K562 (cell line): ENCODE data around the gene TBATA. TPM values are rescaled to one million over a fixed set of nuclear protein-coding genes. Genes with fewer than 3 reads are reported as not detected.

Source experiments
- ATAC-seq: fragments of 200-7000 bp; cut with Tn5 transposase; 3 replicates; pipeline ENCODE4 v1.9.1; 2020; ENCODE audit warnings: moderate library complexity
- BruUV-seq: library from RNA; stranded (reverse); fragments of 400-500 nt; replicated peaks from 2 replicates; lab custom pipeline; 2021; lab: Mats Ljungman, UMichigan
- CTCF ChIA-PET: fragments of 300-600 bp; formaldehyde crosslinking; extraction: SDS; loops from one replicate; lab custom pipeline; 2021; ENCODE audit warnings: low intra/inter-chr PET ratio; lab: Yijun Ruan, JAX
- POLR2A ChIA-PET: fragments of 300-600, 350-650 bp; sonication (Branson Sonifier 250); formaldehyde crosslinking; extraction: SDS; loops from one replicate; lab custom pipeline; 2021; ENCODE audit warnings: antibody characterized with exemption, inconsistent platforms; lab: Yijun Ruan, JAX
- DNase-seq, 4 experiments: peaks; one replicate each; pipeline versions ENCODE4 v3.0.0 to v3.0.0-alpha.2; 2011 to 2018; ENCODE audit warnings: low spot score in 3 of 4, mixed read lengths in 3 of 4; ENCODE audit errors: extremely low read depth in 1 of 4
- FAIRE-seq: peaks from 2 replicates; lab custom pipeline; 2011; peaks lifted over from hg19 to GRCh38; lab: Jason Lieb, UNC
- H2AFZ ChIP-seq: 2 replicates; pipeline ENCODE4 v1.6.0; 2011; ENCODE audit warnings: low read depth, low read length, control low read depth, inconsistent platforms
- H3K27ac ChIP-seq: fragments of 200-600 bp; 3 replicates; pipeline ENCODE4 v1.8.0; 2011; ENCODE audit warnings: low read depth, mild to moderate bottlenecking, control low read depth, inconsistent platforms, low read length, moderate library complexity, mixed read lengths; ENCODE audit errors: extremely low read depth
- H3K27me3 ChIP-seq, 2 experiments: fragments of 300-600 bp in 1 of 2; 2 replicates in 1 of 2; 3 replicates in 1 of 2; pipeline versions ENCODE4 v1.6.0 to v1.8.0; 2011; ENCODE audit warnings: inconsistent platforms in 2 of 2, low read length in 2 of 2, mild to moderate bottlenecking in 1 of 2, mixed read lengths in 1 of 2, moderate library complexity in 1 of 2; ENCODE audit not compliant: control insufficient read depth in 2 of 2, insufficient read depth in 2 of 2
- H3K36me3 ChIP-seq: fragments of 300-600 bp; 3 replicates; pipeline ENCODE4 v1.8.0; 2011; ENCODE audit warnings: mild to moderate bottlenecking, low read length, inconsistent platforms; ENCODE audit not compliant: control insufficient read depth, insufficient read depth
- H3K4me1 ChIP-seq, 2 experiments: fragments of 200-600 bp in 1 of 2; replicated peaks in 1 of 2; 2 replicates in 1 of 2; 3 replicates in 1 of 2; pipeline versions ENCODE4 v1.5.1 to v1.8.0; 2011; ENCODE audit warnings: inconsistent platforms in 2 of 2, low read length in 2 of 2, mild to moderate bottlenecking in 1 of 2, mixed read lengths in 1 of 2, moderate library complexity in 1 of 2; ENCODE audit not compliant: control insufficient read depth in 2 of 2, insufficient read depth in 2 of 2
- H3K4me2 ChIP-seq: 2 replicates; pipeline ENCODE4 v1.6.1; 2011; ENCODE audit warnings: low read length, control low read depth, inconsistent platforms, mixed read lengths; ENCODE audit not compliant: insufficient read depth
- H3K4me3 ChIP-seq: fragments of 200-600 bp; sonication (generic), shearing (Covaris generic); 2 replicates; pipeline ENCODE4 v1.5.1; 2016; ENCODE audit warnings: control low read depth, inconsistent platforms
- H3K79me2 ChIP-seq: fragments of 200-600 bp; 3 replicates; pipeline ENCODE4 v1.8.0; 2011; ENCODE audit warnings: low read length, inconsistent platforms; ENCODE audit not compliant: control insufficient read depth, insufficient read depth
- H3K9ac ChIP-seq, 2 experiments: 2 replicates each; pipeline versions ENCODE4 v1.6.0 to v1.6.1; 2011; ENCODE audit warnings: low read depth in 2 of 2, low read length in 2 of 2, control low read depth in 1 of 2, inconsistent platforms in 1 of 2, mild to moderate bottlenecking in 1 of 2, mixed read lengths in 1 of 2; ENCODE audit not compliant: insufficient read depth in 1 of 2
- H3K9me1 ChIP-seq: one replicate; pipeline ENCODE4 v1.6.0; 2011; ENCODE audit warnings: inconsistent platforms, mild to moderate bottlenecking, low read length, moderate library complexity; ENCODE audit not compliant: control insufficient read depth, insufficient read depth
- H3K9me3 ChIP-seq: replicated peaks from 2 replicates; pipeline ENCODE4 v1.5.1; 2011; ENCODE audit warnings: low read depth, low read length, inconsistent platforms; ENCODE audit not compliant: control insufficient read depth, insufficient read depth
- H4K20me1 ChIP-seq: replicated peaks from 2 replicates; pipeline ENCODE4 v1.6.1; 2011; ENCODE audit warnings: low read length, inconsistent platforms, mixed read lengths; ENCODE audit not compliant: control insufficient read depth, insufficient read depth
- ATF1 ChIP-seq, 2 experiments: fragments of 450-650 bp in 1 of 2; IDR thresholded peaks; 2 replicates each; pipeline ENCODE4 v1.6.1; 2016; ENCODE audit warnings: missing compliant biosample characterization in 1 of 2, missing genetic modification characterization in 1 of 2
- DNMT1 ChIP-seq: fragments of 450-650 bp; IDR thresholded peaks from 2 replicates; pipeline ENCODE4 v1.6.1; 2016; ENCODE audit warnings: antibody characterized with exemption, mild to moderate bottlenecking
- GTF2A2 ChIP-seq: IDR thresholded peaks from 2 replicates; pipeline ENCODE4 v1.6.1; 2016; ENCODE audit warnings: mild to moderate bottlenecking, missing genetic modification characterization, missing compliant biosample characterization
- JUN ChIP-seq, 2 experiments: sonication (generic) in 1 of 2; formaldehyde crosslinking in 1 of 2; IDR thresholded peaks; 2 replicates each; pipeline versions ENCODE4 v1.6.1 to v1.8.0; 2012 to 2022; ENCODE audit warnings: borderline replicate concordance in 2 of 2, mild to moderate bottlenecking in 2 of 2, improper control_type of control experiment in 1 of 2, low read depth in 1 of 2, low read length in 1 of 2, missing genetic modification reagents in 1 of 2
- KAT7 ChIP-seq: sonication (generic); formaldehyde crosslinking; IDR thresholded peaks from 2 replicates; pipeline ENCODE4 v1.8.0; 2022; ENCODE audit warnings: missing genetic modification reagents, mild to moderate bottlenecking, borderline replicate concordance
- LEF1 ChIP-seq: fragments of 450-650 bp; IDR thresholded peaks from 2 replicates; pipeline ENCODE4 v1.6.1; 2016; ENCODE audit warnings: mild to moderate bottlenecking
- MEIS2 ChIP-seq: fragments of 450-650 bp; IDR thresholded peaks from 2 replicates; pipeline ENCODE4 v1.6.1; 2014; ENCODE audit warnings: mild to moderate bottlenecking; ENCODE audit not compliant: partially characterized antibody
- POLR2AphosphoS5 ChIP-seq: IDR thresholded peaks from 2 replicates; pipeline ENCODE4 v1.6.1; 2011; ENCODE audit warnings: mild to moderate bottlenecking, low read depth, low read length, moderate library complexity; ENCODE audit not compliant: control insufficient read depth, insufficient read depth
- PPARD ChIP-seq: fragments of 250-450 bp; sonication (Bioruptor Pico); IDR thresholded peaks from 2 replicates; pipeline ENCODE4 v1.8.0; 2022; ENCODE audit warnings: inconsistent platforms, mild to moderate bottlenecking, moderate library complexity
- SLC30A9 ChIP-seq: fragments of 250-450 bp; sonication (Bioruptor Pico); IDR thresholded peaks from 2 replicates; pipeline ENCODE4 v1.8.0; 2022; ENCODE audit warnings: mild to moderate bottlenecking, moderate library complexity
- SRF ChIP-seq, 2 experiments: fragments of 250-450, 450-650 bp in 1 of 2; sonication (Bioruptor Pico) in 1 of 2; sonication (generic) in 1 of 2; formaldehyde crosslinking; IDR thresholded peaks; 2 replicates each; pipeline versions ENCODE4 v1.5.0 to v1.5.1; 2020 to 2022; ENCODE audit warnings: mild to moderate bottlenecking in 1 of 2, missing genetic modification reagents in 1 of 2
- TRIM24 ChIP-seq, 2 experiments: fragments of 450-650 bp; IDR thresholded peaks; 2 replicates each; pipeline ENCODE4 v1.6.1; 2016
- XRCC5 ChIP-seq: fragments of 200-400 bp; formaldehyde crosslinking; IDR thresholded peaks from 2 replicates; pipeline ENCODE4 v1.6.1; 2017; ENCODE audit warnings: low read depth, mild to moderate bottlenecking, low read length
- ZNF212 ChIP-seq: fragments of 450-650 bp; formaldehyde crosslinking; IDR thresholded peaks from 2 replicates; pipeline ENCODE4 v1.4.0; 2020; ENCODE audit warnings: mild to moderate bottlenecking
- ZNF561 ChIP-seq: fragments of 450-650 bp; formaldehyde crosslinking; conservative IDR thresholded peaks from 2 replicates; pipeline ENCODE4 v1.4.0; 2020; ENCODE audit warnings: mild to moderate bottlenecking, moderate library complexity
- WGBS: fragments of 100-300 bp; shearing (Covaris generic); methylation state at CpG from one replicate; pipeline ENCODE4 v1.1.6; 2016; ENCODE audit warnings: low coverage, mixed read lengths; ENCODE audit not compliant: insufficient coverage; ENCODE audit errors: missing lambda C conversion rate; 5-methylcytosine and 5-hydroxymethylcytosine counted together
- in situ Hi-C: fragments of 300-500 bp; cut with MboI; formaldehyde crosslinking; loops from 4 replicates; pipeline ENCODE4 v1.15.0; 2018; ENCODE audit warnings: inconsistent platforms, mixed read lengths
- intact Hi-C: fragments of 100-400 bp; cut with micrococcal nuclease; formaldehyde crosslinking; loops from 2 replicates; pipeline ENCODE4 v1.14.2; 2022
- polyA plus RNA-seq, 8 experiments: library from polyadenylated mRNA; depleted of rRNA in 4 of 8; stranded (reverse) in 5 of 8; unstranded in 3 of 8; fragments of >200 nt; fragmentation: Nextera tagmentation in 2 of 8; fragmentation: Illumina TruSeq in 1 of 8; extraction: Ambion mirVana in 2 of 8; extraction: Trizol in 1 of 8; gene quantifications; 2 replicates each; pipeline versions ENCODE4 v1.2.1 to v1.2.3, GENCODE V29; 2011 to 2014; ENCODE audit warnings: inconsistent platforms in 1 of 8, missing spikeins in 1 of 8
- total RNA-seq, 7 experiments: library from RNA; depleted of rRNA in 6 of 7; stranded (reverse); fragments of >200 nt in 6 of 7; fragmentation: Illumina TruSeq in 2 of 7; extraction: Trizol in 2 of 7; gene quantifications; 2 replicates each; pipeline versions ENCODE4 v1.2.1 to v1.2.3, GENCODE V29; 2011 to 2021; ENCODE audit warnings: low replicate concordance in 1 of 7
- TF ChIP-seq, protein P1 (sequence below): fragments of 250-450 bp; sonication (Bioruptor Pico); IDR thresholded peaks from 2 replicates; pipeline ENCODE4 v1.8.0; 2021; ENCODE audit warnings: moderate library complexity, mild to moderate bottlenecking, inconsistent platforms

The TBATA gene
- total and polyA plus RNA-seq, 9 of the 15 experiments (the other 6 are each of a cell fraction or from before 2014, with no cell fraction given): not detected

DNA sequence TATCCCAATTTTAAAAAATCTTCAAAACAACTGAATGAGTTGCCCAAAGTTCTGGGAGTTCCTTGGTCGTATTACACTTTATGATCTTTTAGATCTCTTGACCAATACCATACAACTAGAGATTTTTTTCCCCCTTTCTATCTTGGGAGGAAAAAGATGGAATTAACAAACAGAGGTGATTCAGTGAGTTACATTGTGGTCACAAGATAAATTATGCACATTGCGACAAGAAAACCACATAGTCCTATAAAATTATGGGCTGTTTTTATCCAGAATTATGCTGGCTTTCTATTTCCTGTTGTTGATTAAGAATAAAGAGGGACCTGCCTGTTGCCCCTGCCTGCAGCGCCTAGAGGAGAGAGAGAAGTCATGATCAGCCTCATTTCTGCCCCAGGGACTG lies 22.4 kb upstream of the TBATA start:
- in situ Hi-C loops: no loop called here
- no peak for ATAC-seq
- DNase-seq: no peak
- no peaks in the 10 kb centered on the region for H4K20me1 ChIP-seq
- H3K27ac ChIP-seq: no peak overlapping the region
- H3K9ac ChIP-seq: no peak overlapping the region
- H3K4me3 ChIP-seq: no peak overlapping the region
- H3K9me1 ChIP-seq: no peaks in the 10 kb centered on the region
- TF ChIP-seq GTF2A2 (tag) (no peak), LEF1 (no peak), ATF1 (CRISPR knock-in tag; IDR thresholded peaks at IDR 0.05) (no peak), ATF1 (tag; IDR thresholded peaks at IDR 0.05) (no peak), SRF (CRISPR knock-in tag; IDR thresholded peaks at IDR 0.05) (no peak), PPARD (CRISPR knock-in tag) (no peak), MEIS2 (no peak), DNMT1 (no peak)
- TF ChIP-seq, all 486 proteins: peak for 0
- H3K4me1 ChIP-seq: no peaks in the 10 kb centered on the region
- H3K36me3 ChIP-seq: no peaks in the 10 kb centered on the region
- CTCF ChIA-PET: no interaction called here
- no TSS peak for BruUV-seq
- intact Hi-C loops: no loop called here
- 4% methylated on average over 3 of the region's 3 CpGs for WGBS
- no peaks in the 10 kb centered on the region for H3K9me3 ChIP-seq
- peaks cover 0 to 3% of the 10 kb centered on the region in 2 experiments; a peak in 2 of 5 replicates for H3K27me3 ChIP-seq
- H3K79me2 ChIP-seq: no peaks in the 10 kb centered on the region
- no peak for FAIRE-seq
- POLR2A ChIA-PET: no interaction called here
- H3K4me2 ChIP-seq: no peak overlapping the region
- H2AFZ ChIP-seq: no peak overlapping the region

DNA sequence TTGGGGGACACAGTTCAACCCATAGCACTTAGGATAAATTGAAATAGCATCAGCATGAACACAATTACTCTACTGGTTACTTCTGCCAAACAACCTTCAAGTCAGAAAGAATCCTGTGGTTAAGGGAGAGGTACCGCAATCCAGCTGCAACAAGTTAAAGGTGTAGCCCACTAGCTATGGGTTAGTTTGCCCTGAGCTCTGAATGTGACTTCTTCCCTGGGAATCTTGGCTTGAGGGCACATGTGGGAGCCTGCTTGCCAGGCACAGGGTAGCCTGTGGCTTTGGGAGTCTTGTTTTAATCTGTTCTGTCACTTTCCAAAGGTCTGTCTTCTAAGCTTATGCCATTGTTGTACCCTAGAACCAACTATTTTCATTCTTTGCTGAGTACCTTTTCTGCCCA lies 21.7 kb upstream of the TBATA start:
- in situ Hi-C loops (no loop called here), intact Hi-C loops (no loop called here)
- no peak for FAIRE-seq
- Histone ChIP-seq H3K4me2 (no peak overlapping the region), H3K9me1 (no peaks in the 10 kb centered on the region), H3K27ac (no peak overlapping the region), H3K36me3 (no peaks in the 10 kb centered on the region), H3K27me3 (peaks cover 0 to 3% of the 10 kb centered on the region in 2 experiments; a peak in 2 of 5 replicates), H4K20me1 (no peaks in the 10 kb centered on the region), H3K9me3 (no peaks in the 10 kb centered on the region), H3K9ac (no peak overlapping the region), H3K79me2 (no peaks in the 10 kb centered on the region), H3K4me3 (no peak overlapping the region), H3K4me1 (no peaks in the 10 kb centered on the region), H2AFZ (no peak overlapping the region)
- ChIA-PET POLR2A (interaction anchor here (0.7 kb wide), 1 partner anchor 48 kb away, joined by 3 read pairs; no protein-coding TSS in a partner anchor), CTCF (no interaction called here)
- ATAC-seq: no peak
- BruUV-seq: no TSS peak
- DNase-seq: no peak
- WGBS: 29% methylated on average over 1 of the region's 1 CpG
- no peak for TF ChIP-seq ZNF561 (CRISPR knock-in tag)
- TF ChIP-seq, protein P1, sequence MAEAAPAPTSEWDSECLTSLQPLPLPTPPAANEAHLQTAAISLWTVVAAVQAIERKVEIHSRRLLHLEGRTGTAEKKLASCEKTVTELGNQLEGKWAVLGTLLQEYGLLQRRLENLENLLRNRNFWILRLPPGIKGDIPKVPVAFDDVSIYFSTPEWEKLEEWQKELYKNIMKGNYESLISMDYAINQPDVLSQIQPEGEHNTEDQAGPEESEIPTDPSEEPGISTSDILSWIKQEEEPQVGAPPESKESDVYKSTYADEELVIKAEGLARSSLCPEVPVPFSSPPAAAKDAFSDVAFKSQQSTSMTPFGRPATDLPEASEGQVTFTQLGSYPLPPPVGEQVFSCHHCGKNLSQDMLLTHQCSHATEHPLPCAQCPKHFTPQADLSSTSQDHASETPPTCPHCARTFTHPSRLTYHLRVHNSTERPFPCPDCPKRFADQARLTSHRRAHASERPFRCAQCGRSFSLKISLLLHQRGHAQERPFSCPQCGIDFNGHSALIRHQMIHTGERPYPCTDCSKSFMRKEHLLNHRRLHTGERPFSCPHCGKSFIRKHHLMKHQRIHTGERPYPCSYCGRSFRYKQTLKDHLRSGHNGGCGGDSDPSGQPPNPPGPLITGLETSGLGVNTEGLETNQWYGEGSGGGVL (CRISPR knock-in tag): no peak
- no peak for TF ChIP-seq POLR2AphosphoS5
- TF ChIP-seq SLC30A9 (CRISPR knock-in tag): no peak
- TF ChIP-seq LEF1: no peak
- no peak for TF ChIP-seq XRCC5
- TF ChIP-seq KAT7 (CRISPR knock-in tag): no peak
- TF ChIP-seq TRIM24 (IDR thresholded peaks at IDR 0.05): no peak
- TF ChIP-seq ZNF212 (CRISPR knock-in tag): no peak
- no peak for TF ChIP-seq JUN (IDR thresholded peaks at IDR 0.05; ENCODE audit: borderline replicate concordance, low read depth, low read length)
- no peak for TF ChIP-seq JUN (CRISPR knock-in tag; IDR thresholded peaks at IDR 0.05; ENCODE audit: borderline replicate concordance)
